ENCODE results near the gene SH3GL3.

SH3GL3 gene

DNA sequence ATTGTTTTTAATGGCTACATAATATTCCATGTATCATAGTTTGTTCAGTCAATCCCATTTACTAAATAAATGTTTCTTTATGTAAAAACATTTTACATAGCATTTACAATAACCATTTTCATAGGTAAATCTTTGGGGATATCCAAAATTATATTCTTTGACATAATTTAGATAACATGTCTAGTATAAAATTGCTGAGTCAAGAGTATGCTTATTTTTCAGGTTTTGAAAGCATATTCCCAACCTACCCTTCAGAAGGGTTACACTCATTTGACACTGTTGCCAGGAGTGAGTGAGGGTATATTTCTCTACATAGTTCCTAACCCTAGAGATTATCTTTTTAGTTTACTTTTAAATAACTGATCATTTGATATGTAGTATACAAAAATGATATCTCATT, 122.2 kb downstream of the SH3GL3 start:
- no peak for DNase-seq (ENCODE audit: low read depth)
- Histone ChIP-seq H3K36me3 (ENCODE audit: control insufficient read depth, insufficient read depth, low read length, severe bottlenecking) (no peaks in the 10 kb centered on the region), H3K9me3 (ENCODE audit: control insufficient read depth, low read length) (no peaks in the 10 kb centered on the region), H3K9ac (ENCODE audit: low read length) (no peak overlapping the region), H3K4me3 (ENCODE audit: low read length) (no peak overlapping the region), H3K27me3 (replicated peaks; ENCODE audit: control insufficient read depth, insufficient read depth, low read length) (peaks cover 8% of the 10 kb centered on the region), H3K4me1 (ENCODE audit: control insufficient read depth, insufficient read depth, low read length) (no peaks in the 10 kb centered on the region)

GRCh38 chr15:83570756-83571155, 123.6 kb downstream of the SH3GL3 start:
- no peaks in the 10 kb centered on the region for H3K4me1 ChIP-seq (ENCODE audit: control insufficient read depth, insufficient read depth, low read length)
- H3K4me3 ChIP-seq (ENCODE audit: low read length) = no peak overlapping the region
- no peak for DNase-seq (ENCODE audit: low read depth)
- no peaks in the 10 kb centered on the region for H3K36me3 ChIP-seq (ENCODE audit: control insufficient read depth, insufficient read depth, low read length, severe bottlenecking)
- H3K27me3 ChIP-seq (replicated peaks; ENCODE audit: control insufficient read depth, insufficient read depth, low read length) = peaks cover 11% of the 10 kb centered on the region
- no peaks in the 10 kb centered on the region for H3K9me3 ChIP-seq (ENCODE audit: control insufficient read depth, low read length)
- H3K9ac ChIP-seq (ENCODE audit: low read length) = no peak overlapping the region

DNA sequence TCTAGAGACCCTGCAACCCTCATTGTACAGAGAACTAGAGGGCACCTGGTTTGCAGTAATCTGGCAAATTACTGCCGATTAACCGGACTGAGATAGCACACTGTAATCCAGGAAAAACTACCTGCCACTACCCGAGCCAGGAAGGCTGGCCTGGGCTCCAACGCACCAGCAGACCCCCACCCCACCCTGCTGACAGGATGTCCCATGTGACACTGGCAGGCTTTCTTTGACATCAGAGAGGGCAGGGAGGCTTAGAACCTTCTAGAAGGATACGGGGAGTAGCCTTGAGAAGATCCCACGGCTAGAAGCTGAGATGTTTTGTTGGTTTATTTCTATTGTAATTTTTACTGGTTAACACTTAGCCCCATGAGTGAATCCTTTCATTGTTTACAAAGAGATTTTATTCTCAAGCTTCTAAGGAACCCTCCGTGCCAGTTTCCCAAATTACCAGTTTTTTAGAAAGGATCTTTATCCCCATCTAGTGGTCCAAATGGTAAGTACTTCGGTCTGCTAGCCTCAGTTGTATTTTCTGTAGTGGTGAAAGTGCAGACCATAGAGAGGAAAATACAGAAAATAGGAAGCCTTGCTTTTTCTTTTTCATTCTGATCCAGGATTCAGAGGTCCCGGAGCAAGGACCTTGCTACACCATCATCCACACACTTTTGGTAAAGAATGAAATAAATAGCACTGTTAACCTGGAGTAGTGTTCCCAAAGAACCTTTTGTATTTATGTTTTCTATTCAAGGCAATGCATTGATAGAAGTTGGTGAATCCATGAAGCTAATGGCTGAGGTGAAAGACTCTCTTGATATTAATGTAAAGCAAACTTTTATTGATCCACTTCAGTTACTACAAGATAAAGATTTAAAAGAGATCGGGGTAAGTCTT, 124.9 kb downstream of the SH3GL3 start:
- peak; percentile 76 for DNase-seq (ENCODE audit: low read depth)
- H3K36me3 ChIP-seq (ENCODE audit: control insufficient read depth, insufficient read depth, low read length, severe bottlenecking) = no peaks in the 10 kb centered on the region

DNA sequence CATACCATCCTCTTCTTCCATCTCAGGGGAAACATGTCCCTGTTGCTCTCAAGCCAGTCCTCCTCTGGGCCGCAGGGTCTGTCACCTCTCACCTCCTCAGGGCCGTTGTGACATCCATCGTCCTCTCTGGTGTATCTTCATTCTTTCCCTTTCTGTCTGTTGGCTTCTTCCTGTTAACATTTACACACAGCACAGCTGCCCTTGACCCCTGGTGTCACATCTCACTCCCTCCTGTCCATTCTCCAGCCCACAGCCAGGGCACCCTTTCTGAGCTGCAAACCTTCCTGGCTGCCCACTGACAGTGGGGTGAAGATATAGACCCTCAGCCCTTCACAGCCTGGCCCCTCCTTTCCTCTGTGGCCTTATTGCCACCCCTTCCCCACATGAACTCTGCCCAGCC, 127.2 kb downstream of the SH3GL3 start:
- H3K9me3 ChIP-seq (ENCODE audit: control insufficient read depth, low read length) = no peaks in the 10 kb centered on the region
- no peaks in the 10 kb centered on the region for H3K36me3 ChIP-seq (ENCODE audit: control insufficient read depth, insufficient read depth, low read length, severe bottlenecking)
- no peak for DNase-seq (ENCODE audit: low read depth)
- peaks cover 11% of the 10 kb centered on the region for H3K27me3 ChIP-seq (replicated peaks; ENCODE audit: control insufficient read depth, insufficient read depth, low read length)
- H3K4me1 ChIP-seq (ENCODE audit: control insufficient read depth, insufficient read depth, low read length) = no peaks in the 10 kb centered on the region
- no peak overlapping the region for H3K4me3 ChIP-seq (ENCODE audit: low read length)
- H3K9ac ChIP-seq (ENCODE audit: low read length) = no peak overlapping the region

More for the DNA sequence above, 124.9 kb downstream of the SH3GL3 start:
- H3K4me1 ChIP-seq (ENCODE audit: control insufficient read depth, insufficient read depth, low read length) = no peaks in the 10 kb centered on the region
- H3K9me3 ChIP-seq (ENCODE audit: control insufficient read depth, low read length) = no peaks in the 10 kb centered on the region
- no peak overlapping the region for H3K9ac ChIP-seq (ENCODE audit: low read length)
- H3K4me3 ChIP-seq (ENCODE audit: low read length) = no peak overlapping the region
- peaks cover 11% of the 10 kb centered on the region for H3K27me3 ChIP-seq (replicated peaks; ENCODE audit: control insufficient read depth, insufficient read depth, low read length)

GRCh38 chr15:83578691-83579090, 131.6 kb downstream of the SH3GL3 start:
- no peak for DNase-seq (ENCODE audit: low read depth)
- Histone ChIP-seq H3K4me1 (ENCODE audit: control insufficient read depth, insufficient read depth, low read length) (no peaks in the 10 kb centered on the region), H3K9me3 (ENCODE audit: control insufficient read depth, low read length) (no peaks in the 10 kb centered on the region), H3K9ac (ENCODE audit: low read length) (no peak overlapping the region), H3K36me3 (ENCODE audit: control insufficient read depth, insufficient read depth, low read length, severe bottlenecking) (no peaks in the 10 kb centered on the region), H3K4me3 (ENCODE audit: low read length) (no peak overlapping the region), H3K27me3 (replicated peaks; ENCODE audit: control insufficient read depth, insufficient read depth, low read length) (peaks cover 6% of the 10 kb centered on the region)

DNA sequence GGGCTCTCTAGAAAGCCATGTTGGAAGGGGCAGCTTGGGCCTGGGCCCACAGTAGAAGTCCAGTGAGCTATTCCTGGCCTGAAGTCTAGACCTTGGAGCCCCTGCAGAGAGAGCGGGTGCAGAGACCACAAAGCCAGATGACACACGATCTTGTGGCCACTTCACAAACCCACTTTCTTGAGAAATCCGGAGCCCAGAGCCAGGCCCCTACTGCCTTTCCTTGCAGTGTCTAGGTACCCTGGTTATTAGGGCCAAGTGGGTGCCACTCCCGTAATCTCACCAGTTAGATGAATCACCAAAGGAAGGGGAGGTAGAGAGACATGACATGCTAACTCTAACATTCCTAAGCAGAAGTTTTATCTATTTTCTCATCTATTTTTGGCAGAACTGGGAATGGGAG, 134.2 kb downstream of the SH3GL3 start:
- Histone ChIP-seq H3K4me1 (ENCODE audit: control insufficient read depth, insufficient read depth, low read length) (no peaks in the 10 kb centered on the region), H3K27me3 (replicated peaks; ENCODE audit: control insufficient read depth, insufficient read depth, low read length) (no peaks in the 10 kb centered on the region), H3K36me3 (ENCODE audit: control insufficient read depth, insufficient read depth, low read length, severe bottlenecking) (no peaks in the 10 kb centered on the region), H3K9ac (ENCODE audit: low read length) (no peak overlapping the region), H3K9me3 (ENCODE audit: control insufficient read depth, low read length) (no peaks in the 10 kb centered on the region), H3K4me3 (ENCODE audit: low read length) (no peak overlapping the region)
- no peak for DNase-seq (ENCODE audit: low read depth)

- Histone ChIP-seq H3K9ac (ENCODE audit: low read length) (no peak overlapping the region), H3K4me3 (ENCODE audit: low read length) (no peak overlapping the region), H3K4me1 (ENCODE audit: control insufficient read depth, insufficient read depth, low read length) (no peaks in the 10 kb centered on the region), H3K9me3 (ENCODE audit: control insufficient read depth, low read length) (no peaks in the 10 kb centered on the region), H3K36me3 (ENCODE audit: control insufficient read depth, insufficient read depth, low read length, severe bottlenecking) (no peaks in the 10 kb centered on the region), H3K27me3 (replicated peaks; ENCODE audit: control insufficient read depth, insufficient read depth, low read length) (no peaks in the 10 kb centered on the region)
- no peak for DNase-seq (ENCODE audit: low read depth)
These were observed 135.2 kb downstream of the SH3GL3 start for GRCh38 chr15:83582381-83582780.

- no peaks in the 10 kb centered on the region for H3K36me3 ChIP-seq (ENCODE audit: control insufficient read depth, insufficient read depth, low read length, severe bottlenecking)
- no peaks in the 10 kb centered on the region for H3K4me1 ChIP-seq (ENCODE audit: control insufficient read depth, insufficient read depth, low read length)
- DNase-seq (ENCODE audit: low read depth) = no peak
These were observed 138.6 kb downstream of the SH3GL3 start for GRCh38 chr15:83585601-83586335.

GRCh38 chr15:83587091-83587490, 139.9 kb downstream of the SH3GL3 start:
- Histone ChIP-seq H3K36me3 (ENCODE audit: control insufficient read depth, insufficient read depth, low read length, severe bottlenecking) (no peaks in the 10 kb centered on the region), H3K9me3 (ENCODE audit: control insufficient read depth, low read length) (no peaks in the 10 kb centered on the region), H3K4me1 (ENCODE audit: control insufficient read depth, insufficient read depth, low read length) (no peaks in the 10 kb centered on the region), H3K27me3 (replicated peaks; ENCODE audit: control insufficient read depth, insufficient read depth, low read length) (no peaks in the 10 kb centered on the region), H3K4me3 (ENCODE audit: low read length) (no peak overlapping the region), H3K9ac (ENCODE audit: low read length) (no peak overlapping the region)
- no peak for DNase-seq (ENCODE audit: low read depth)

More at GRCh38 chr15:83585601-83586335, 138.6 kb downstream of the SH3GL3 start:
- Histone ChIP-seq H3K9me3 (ENCODE audit: control insufficient read depth, low read length) (no peaks in the 10 kb centered on the region), H3K9ac (ENCODE audit: low read length) (no peak overlapping the region), H3K27me3 (replicated peaks; ENCODE audit: control insufficient read depth, insufficient read depth, low read length) (no peaks in the 10 kb centered on the region), H3K4me3 (ENCODE audit: low read length) (no peak overlapping the region)

DNA sequence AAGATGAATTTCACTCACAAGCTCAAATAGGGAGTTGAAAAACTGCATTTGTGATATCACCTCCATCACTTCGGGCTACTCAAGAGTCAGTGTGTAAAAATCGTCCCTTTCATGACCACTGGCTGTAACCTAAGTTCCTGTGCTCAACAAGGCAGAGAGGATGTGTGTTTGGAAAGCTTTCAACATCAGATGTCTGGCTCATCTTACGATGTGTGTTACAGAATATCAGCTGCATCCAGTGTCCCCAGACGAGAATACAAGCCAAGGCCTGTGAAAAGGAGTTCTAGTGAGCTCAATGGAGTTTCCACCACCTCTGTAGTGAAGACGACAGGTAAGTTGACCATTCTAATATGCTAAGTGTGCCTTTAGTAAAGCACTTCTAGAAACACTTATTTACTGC, 141.3 kb downstream of the SH3GL3 start:
- no peaks in the 10 kb centered on the region for H3K4me1 ChIP-seq (ENCODE audit: control insufficient read depth, insufficient read depth, low read length)
- no peaks in the 10 kb centered on the region for H3K36me3 ChIP-seq (ENCODE audit: control insufficient read depth, insufficient read depth, low read length, severe bottlenecking)
- H3K27me3 ChIP-seq (replicated peaks; ENCODE audit: control insufficient read depth, insufficient read depth, low read length) = no peaks in the 10 kb centered on the region
- no peak for DNase-seq (ENCODE audit: low read depth)
- H3K9ac ChIP-seq (ENCODE audit: low read length) = no peak overlapping the region
- H3K9me3 ChIP-seq (ENCODE audit: control insufficient read depth, low read length) = no peaks in the 10 kb centered on the region
- H3K4me3 ChIP-seq (ENCODE audit: low read length) = no peak overlapping the region

GRCh38 chr15:83592370-83593040, 145.4 kb downstream of the SH3GL3 start:
- H3K9me3 ChIP-seq (ENCODE audit: control insufficient read depth, low read length) = no peaks in the 10 kb centered on the region
- DNase-seq (ENCODE audit: low read depth) = no peak
- H3K27me3 ChIP-seq (replicated peaks; ENCODE audit: control insufficient read depth, insufficient read depth, low read length) = no peaks in the 10 kb centered on the region
- H3K36me3 ChIP-seq (ENCODE audit: control insufficient read depth, insufficient read depth, low read length, severe bottlenecking) = no peaks in the 10 kb centered on the region
- H3K9ac ChIP-seq (ENCODE audit: low read length) = no peak overlapping the region
- H3K4me3 ChIP-seq (ENCODE audit: low read length) = no peak overlapping the region
- H3K4me1 ChIP-seq (ENCODE audit: control insufficient read depth, insufficient read depth, low read length) = no peaks in the 10 kb centered on the region
